Esophagus muscularis mucosa (tissue), 3 donors: ENCODE measurements around the gene CYP19A1.

ENCODE experiments used
- POLR2A ChIP-seq: fragments of 450-650 bp; IDR thresholded peaks from one replicate; pipeline ENCODE4 v1.6.1; 2017; ENCODE audit warnings: antibody characterized with exemption, moderate library complexity, mild to moderate bottlenecking, low read depth
- TF ChIP-seq, protein P1 (sequence below), 3 experiments: fragments of 200-600 bp in 2 of 3; fragments of 450-650 bp in 1 of 3; sonication (generic) in 2 of 3; IDR thresholded peaks; one replicate each; pipeline ENCODE4 v1.5.1; 2017 to 2019; ENCODE audit warnings: antibody characterized with exemption in 3 of 3, mild to moderate bottlenecking in 2 of 3, moderate library complexity in 1 of 3

DNA sequence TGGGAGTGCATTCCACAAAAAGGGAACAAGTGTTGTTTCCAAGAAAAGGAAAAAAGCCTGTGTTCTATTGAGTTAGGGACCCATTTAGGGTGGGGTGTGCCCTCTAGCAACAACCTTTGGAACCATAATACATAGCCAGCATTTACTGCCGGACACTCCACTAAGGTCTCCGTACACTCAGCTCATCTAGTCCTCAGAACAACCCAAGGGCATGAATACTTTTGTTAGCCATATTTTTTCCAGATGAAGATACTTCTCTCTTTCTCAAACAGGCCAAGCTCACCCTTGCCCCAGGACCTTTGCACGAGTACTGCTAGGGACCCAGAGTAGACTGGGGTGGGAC, 49.3 kb upstream of the CYP19A1 start:
- no peak for TF ChIP-seq POLR2A
- TF ChIP-seq, protein P1, sequence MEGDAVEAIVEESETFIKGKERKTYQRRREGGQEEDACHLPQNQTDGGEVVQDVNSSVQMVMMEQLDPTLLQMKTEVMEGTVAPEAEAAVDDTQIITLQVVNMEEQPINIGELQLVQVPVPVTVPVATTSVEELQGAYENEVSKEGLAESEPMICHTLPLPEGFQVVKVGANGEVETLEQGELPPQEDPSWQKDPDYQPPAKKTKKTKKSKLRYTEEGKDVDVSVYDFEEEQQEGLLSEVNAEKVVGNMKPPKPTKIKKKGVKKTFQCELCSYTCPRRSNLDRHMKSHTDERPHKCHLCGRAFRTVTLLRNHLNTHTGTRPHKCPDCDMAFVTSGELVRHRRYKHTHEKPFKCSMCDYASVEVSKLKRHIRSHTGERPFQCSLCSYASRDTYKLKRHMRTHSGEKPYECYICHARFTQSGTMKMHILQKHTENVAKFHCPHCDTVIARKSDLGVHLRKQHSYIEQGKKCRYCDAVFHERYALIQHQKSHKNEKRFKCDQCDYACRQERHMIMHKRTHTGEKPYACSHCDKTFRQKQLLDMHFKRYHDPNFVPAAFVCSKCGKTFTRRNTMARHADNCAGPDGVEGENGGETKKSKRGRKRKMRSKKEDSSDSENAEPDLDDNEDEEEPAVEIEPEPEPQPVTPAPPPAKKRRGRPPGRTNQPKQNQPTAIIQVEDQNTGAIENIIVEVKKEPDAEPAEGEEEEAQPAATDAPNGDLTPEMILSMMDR (IDR thresholded peaks at IDR 0.05) = no peak
